Suppressor macrophage treated with lipopolysaccharide for 1 hour (primary cell): Measurements from ENCODE around the gene TRIM29.
A peak's percentile ranks its signal among the peaks of the same experiment; 100 is the strongest.
"Not testable (repeated sequence)": the region's sequence is repeated elsewhere in the genome, so short reads cannot be mapped to it uniquely, and the experiment has no call there.

Experiments used
- DNase-seq, 3 donors: peaks; one replicate each; pipeline ENCODE4 v3.0.0-alpha.2; 2020 to 2022

The TRIM29 gene, protein sequence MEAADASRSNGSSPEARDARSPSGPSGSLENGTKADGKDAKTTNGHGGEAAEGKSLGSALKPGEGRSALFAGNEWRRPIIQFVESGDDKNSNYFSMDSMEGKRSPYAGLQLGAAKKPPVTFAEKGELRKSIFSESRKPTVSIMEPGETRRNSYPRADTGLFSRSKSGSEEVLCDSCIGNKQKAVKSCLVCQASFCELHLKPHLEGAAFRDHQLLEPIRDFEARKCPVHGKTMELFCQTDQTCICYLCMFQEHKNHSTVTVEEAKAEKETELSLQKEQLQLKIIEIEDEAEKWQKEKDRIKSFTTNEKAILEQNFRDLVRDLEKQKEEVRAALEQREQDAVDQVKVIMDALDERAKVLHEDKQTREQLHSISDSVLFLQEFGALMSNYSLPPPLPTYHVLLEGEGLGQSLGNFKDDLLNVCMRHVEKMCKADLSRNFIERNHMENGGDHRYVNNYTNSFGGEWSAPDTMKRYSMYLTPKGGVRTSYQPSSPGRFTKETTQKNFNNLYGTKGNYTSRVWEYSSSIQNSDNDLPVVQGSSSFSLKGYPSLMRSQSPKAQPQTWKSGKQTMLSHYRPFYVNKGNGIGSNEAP

GRCh38 chr11:120137611-120138521 lies at the start of gene TRIM29:
Gene TRIM29, minus strand, starts transcription at chr11:120138113. Its CDS starts 82 bp downstream, at chr11:120138031.
- no peak for DNase-seq

DNA sequence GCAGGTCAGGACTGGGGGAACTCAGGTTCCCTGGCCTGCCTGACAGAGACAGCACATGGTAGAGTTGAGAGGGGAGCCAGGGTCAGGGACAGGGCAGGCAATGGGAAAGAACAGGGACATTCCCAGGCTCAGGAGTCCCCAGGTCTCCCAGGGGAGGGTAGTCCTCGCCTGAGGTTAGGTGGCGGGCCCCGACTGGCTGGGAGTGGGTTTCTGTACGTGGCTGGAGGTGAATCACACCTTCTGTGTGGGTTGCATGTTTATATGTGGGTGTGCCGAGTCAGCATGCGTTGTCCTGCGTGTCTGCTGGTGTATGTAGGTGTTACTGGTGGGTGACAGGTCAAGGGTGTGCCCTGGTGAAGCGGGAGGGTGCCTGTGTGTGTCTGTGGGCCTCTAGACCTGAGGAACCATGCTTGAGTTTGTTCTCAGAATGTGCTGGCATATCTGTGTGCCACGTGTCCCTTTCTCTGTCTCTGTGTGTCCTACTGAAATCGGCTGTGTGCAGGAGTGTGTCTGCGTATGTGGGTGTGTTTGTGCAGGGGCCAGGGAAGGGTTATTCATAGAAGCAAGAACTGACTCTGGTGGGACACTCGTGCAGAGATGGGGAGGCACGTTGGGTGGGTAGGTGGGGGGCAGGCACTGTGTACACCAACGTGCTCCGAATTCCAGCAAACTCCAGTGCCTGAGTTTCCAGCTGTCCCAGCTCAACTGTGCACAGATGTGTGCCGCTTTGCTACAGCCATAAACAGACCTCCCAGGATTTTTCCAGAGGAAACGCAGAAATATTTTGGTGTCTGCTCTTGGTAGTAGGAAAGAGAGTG lies 49.1 kb upstream of the TRIM29 start:
- peak; percentile 40 to 60 (median 44) for DNase-seq

DNA sequence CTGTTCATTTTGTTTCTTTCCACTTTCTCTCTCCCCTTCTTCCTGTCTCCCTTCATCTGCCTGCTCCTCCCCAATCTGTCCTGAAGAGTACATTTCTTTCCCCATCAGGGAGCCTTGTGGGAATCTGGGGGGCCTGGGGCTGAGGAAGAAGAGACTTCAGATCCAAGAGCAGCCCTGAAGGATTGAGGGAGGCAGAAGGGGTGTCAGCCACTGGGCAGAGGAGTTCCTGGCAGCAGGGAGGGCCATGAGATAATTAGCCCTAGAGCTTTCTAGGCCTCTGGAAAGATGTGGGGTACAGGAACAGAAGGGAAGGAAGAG lies 48.5 kb upstream of the TRIM29 start:
- DNase-seq, result no peak

GRCh38 chr11:120185706-120186455 lies 48.0 kb upstream of the TRIM29 start:
- DNase-seq, result no peak

GRCh38 chr11:120184946-120185705 lies 47.2 kb upstream of the TRIM29 start:
- DNase-seq, result no peak

DNA sequence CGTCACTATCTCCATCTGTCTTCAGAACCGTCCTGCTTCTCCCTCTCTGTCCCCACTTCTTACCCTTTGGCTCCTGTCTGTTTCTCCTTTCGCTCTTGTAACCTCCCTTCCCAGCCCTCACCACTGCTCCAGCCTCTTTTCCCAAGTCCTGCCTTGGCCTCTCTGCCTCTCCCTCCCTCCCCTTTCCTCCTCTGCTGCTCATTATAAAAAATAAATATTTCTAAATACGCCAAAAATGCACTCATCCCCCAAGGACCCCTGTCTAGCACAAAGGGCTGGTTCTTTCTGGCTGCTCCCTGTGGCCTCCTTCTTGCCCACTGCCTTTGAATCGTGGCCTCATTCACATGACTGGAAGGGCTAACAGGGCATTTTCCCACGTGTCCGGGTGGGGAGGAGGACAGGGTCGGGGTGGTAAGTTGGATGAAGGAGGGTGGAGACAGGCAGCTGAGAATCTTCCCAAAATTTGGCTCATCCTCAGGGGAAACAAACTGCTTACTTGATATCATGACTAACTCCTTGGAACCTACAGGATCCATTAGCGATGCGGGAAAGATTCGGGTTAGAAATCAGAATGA lies 46.5 kb upstream of the TRIM29 start:
- no peak for DNase-seq

DNA sequence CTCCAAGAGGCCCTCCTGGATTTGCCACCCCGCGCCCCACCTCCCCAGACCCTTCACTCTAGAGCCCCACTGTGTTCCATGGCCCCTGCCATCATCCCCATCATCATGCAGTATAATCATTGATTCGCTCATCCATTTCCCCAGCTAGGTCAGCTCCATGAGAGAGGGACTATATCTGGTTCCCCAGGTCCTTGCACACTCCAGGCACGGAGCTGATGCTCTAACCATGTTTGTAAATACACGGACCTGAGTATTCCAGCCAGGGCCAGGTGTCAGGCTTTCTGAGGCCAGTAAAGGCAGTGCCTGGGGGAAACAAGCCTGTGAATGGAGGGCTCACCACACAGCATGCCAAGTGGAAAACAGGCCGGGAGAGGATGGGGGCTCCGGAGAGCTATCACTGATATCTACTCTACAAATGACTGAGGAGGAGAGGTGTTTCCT lies 45.8 kb upstream of the TRIM29 start:
- DNase-seq, result no peak

DNA sequence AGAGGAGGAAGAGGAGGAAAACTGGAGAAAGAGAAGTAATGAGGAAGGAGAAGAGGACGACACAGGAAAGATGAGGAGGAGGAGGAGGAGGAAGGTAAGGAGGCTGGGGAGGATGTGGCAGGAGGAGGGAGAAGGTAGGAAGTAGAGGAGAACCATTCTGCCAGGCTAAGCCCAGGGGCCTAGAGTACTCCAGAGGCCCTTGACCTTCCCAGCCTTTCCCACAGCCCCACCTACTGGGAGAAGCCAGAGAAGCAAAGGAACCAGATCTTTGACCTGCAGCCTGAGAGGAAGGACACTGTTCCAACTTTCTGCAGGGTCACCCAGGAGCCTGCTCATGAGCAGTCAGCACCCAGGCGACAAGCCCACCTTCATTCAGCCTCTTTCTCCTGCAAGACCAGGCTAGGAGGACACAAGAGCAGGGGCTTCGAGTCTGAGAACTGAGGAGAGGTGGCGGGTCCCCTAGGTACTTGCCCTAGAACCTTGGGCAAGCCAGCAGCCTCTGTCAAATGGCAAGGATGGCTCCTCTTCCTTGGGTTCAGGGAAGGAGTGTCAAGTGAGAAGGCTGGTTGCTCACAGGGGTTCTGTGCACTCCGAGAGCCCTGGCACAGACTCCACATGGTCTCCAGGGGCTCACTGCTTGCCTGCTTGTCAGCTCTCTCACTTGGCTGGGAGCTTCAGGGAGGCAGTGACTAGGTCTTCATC lies 45.0 kb upstream of the TRIM29 start:
- peak; percentile 47 to 70 (median 49) for DNase-seq

DNA sequence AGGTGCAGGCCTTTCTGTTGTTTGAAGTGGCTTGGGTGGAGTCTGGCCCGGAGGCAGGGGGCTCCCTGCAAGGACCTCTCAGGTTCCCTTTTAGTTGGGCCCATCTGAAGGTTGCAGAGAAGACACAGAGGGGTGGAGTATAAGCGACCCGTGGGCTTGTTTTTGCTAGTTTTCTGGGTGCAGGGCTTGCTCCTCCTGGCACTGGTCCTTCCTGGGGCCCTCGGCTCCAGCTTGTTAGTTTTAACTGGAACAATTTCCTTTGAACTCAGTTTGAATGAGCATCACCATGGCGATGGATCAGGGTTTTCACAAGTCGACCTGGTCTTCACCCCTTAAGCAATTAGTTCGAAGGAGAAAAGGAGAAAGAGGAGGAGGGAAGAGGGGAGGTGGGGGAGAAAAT lies 44.5 kb upstream of the TRIM29 start:
- DNase-seq, result no peak

GRCh38 chr11:120181376-120181975 lies 43.6 kb upstream of the TRIM29 start:
- DNase-seq, result no peak

- peak; percentile 53 to 70 (median 70) for DNase-seq
Measured at GRCh38 chr11:120180551-120181232, 42.8 kb upstream of the TRIM29 start.

- DNase-seq, result not testable (repeated sequence)
Measured at GRCh38 chr11:120180063-120180462, 42.1 kb upstream of the TRIM29 start.

- DNase-seq, result no peak
Measured at GRCh38 chr11:120179057-120179672, 41.3 kb upstream of the TRIM29 start.

- no peak for DNase-seq
Measured at GRCh38 chr11:120178561-120179056, 40.7 kb upstream of the TRIM29 start.

DNA sequence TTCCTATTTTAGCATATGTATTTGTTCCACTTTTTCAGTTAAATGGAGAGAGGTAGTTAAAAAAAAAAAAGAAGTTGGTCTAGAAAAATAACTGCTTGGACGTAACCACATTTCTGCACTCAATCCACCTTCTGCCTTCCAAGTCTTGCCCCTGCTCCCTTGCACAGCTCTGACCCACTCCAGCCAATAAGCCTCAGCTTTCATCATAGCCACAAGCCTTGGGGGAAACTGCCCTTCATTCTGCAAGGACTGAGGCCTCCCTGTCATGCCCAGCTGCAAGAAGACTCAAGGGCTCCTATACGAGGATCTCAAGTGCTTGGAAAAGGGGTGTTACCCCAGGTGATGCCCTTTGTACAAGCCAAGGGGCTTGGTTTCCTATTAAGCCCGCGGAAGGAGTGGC lies 37.0 kb upstream of the TRIM29 start:
- DNase-seq, result no peak

- peak; percentile 41 to 56 (median 42) for DNase-seq
Measured at GRCh38 chr11:120173807-120174206, 35.9 kb upstream of the TRIM29 start.

DNA sequence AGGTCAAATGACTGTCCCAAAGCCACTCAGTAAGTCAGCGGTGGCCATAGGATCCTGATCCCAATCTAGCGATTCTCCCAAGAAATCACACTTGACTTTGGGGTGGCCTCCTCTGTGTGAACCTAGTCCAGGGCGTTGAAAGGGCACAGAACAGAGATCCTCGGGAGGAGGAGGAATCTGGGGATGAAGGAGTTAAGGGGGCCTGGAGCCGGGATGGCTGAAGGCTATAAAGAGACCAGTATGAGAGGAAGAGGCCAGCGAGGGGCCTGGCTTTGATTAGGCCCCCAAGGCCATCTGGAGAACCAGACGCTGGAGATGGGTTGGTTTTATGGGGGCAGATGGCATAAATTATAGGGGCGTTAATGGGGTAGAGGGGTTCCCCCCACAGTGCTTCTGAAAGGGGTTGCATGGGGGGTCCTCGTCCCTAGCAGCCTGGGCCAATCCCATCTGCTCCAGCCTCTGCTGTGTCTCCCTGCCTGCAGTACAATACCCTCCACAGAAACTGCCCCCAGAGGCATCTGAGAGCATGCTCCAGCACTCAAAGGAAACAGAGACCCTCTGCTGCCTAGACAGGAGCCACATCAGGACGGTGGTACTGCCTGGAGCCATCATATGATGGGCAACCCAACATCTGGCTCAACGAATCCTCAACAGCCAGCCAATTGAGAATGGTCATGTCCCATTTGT lies 35.2 kb upstream of the TRIM29 start:
- DNase-seq, result no peak
